GM12873 (cell line): ENCODE measurements around the gene ASXL1.

ENCODE experiments used
- TF ChIP-seq, protein P1 (sequence below): IDR thresholded peaks from 2 replicates; pipeline ENCODE4 v1.5.1; 2012; ENCODE audit warnings: low read depth, mild to moderate bottlenecking, moderate library complexity, low read length, control low read depth; ENCODE audit not compliant: insufficient read depth; ENCODE audit errors: missing control alignments

The ASXL1 gene

DNA sequence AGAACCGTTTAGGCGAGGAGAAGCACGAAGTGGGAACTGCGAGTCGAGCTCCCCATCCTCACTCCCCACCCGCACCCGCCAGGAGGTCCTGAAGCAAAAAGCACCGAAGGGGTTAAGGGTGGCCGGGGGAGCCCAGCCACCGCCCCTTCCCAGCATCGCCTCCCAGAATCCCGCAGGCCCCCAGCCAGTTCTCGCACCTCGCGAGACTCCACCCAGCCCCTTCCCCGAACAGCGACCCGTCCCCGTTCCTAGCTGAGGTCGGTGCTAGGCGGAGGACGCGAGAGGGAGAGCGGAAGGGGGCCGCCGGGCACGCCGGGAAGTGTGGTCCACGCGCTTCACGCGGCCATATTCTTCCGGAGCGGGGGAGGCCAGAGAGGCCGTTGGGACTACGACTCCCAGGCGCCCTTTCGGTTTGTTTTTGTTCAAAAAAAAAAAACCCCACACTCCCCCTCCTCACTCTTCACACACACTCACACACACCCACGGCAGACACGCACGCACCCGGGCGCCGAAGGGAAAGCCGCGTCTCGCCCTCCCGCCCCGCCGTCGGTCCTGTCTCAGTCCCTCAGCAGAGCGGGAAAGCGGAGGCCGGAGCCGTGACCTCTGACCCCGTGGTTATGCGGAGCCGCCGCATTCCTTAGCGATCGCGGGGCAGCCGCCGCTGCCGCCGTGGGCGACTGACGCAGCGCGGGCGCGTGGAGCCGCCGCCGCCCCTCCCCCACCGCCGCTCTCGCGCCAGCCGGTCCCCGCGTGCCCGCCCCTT lies at the start of gene ASXL1:
TSS of gene ASXL1 (plus strand) at position 463 of the 763 bp plus-strand sequence. CDS start 445 bp downstream, outside the sequence.
- TF ChIP-seq, protein P1, sequence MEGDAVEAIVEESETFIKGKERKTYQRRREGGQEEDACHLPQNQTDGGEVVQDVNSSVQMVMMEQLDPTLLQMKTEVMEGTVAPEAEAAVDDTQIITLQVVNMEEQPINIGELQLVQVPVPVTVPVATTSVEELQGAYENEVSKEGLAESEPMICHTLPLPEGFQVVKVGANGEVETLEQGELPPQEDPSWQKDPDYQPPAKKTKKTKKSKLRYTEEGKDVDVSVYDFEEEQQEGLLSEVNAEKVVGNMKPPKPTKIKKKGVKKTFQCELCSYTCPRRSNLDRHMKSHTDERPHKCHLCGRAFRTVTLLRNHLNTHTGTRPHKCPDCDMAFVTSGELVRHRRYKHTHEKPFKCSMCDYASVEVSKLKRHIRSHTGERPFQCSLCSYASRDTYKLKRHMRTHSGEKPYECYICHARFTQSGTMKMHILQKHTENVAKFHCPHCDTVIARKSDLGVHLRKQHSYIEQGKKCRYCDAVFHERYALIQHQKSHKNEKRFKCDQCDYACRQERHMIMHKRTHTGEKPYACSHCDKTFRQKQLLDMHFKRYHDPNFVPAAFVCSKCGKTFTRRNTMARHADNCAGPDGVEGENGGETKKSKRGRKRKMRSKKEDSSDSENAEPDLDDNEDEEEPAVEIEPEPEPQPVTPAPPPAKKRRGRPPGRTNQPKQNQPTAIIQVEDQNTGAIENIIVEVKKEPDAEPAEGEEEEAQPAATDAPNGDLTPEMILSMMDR: no peak

DNA sequence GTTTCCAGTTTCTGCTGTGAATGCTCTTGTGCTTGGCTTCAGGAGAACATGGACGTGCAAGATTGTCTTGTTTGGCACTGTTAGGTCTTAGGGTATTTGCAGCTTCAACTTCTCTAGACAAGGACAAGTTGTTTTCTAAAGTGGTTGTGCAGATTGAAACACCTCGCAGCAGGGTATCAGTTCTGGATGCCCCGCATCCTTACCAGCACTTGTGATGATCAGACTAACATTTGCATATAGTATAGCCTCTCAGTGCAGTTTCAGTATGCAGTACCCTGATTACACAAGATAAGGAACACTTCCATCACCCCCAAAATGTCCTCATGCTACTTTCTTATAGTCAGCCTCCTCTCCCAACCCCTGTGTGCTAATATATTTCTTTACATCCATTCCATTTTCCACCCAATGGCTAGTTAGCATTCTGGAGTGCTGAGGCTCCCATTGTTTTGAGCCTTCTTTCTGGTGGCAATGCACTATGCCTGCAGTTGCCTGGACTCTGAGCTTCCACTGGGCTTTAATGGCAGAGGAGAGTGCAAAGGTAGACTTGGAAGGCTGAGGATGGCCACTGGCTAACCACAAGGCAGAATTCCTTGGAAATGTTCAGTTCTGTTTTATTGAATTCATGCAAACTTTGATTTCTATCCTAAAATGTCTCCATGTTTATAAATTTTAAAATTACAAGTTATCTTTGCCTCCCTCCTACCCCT lies 45.3 kb upstream of the ASXL1 start:
- TF ChIP-seq, protein P1: no peak

DNA sequence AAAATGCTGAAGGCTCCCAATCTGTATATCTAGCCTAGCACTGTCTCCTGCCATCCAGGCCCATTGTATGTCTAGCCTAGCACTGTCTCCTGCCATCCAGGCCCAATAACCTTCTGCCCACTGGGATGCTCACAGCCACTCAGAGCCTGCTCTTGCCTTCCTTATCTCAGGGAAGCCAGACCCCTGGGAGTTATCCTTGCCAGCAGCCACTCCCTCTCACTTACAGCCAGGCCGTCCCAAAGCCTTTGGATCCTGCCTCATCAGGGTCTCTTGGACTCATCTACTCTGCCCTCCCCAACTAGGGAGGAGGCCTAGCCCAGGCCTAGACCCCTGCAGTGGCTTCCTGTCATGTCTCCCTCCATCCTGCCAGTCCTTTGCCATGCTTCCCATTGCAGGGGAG lies 43.4 kb upstream of the ASXL1 start:
- TF ChIP-seq, protein P1: no peak

DNA sequence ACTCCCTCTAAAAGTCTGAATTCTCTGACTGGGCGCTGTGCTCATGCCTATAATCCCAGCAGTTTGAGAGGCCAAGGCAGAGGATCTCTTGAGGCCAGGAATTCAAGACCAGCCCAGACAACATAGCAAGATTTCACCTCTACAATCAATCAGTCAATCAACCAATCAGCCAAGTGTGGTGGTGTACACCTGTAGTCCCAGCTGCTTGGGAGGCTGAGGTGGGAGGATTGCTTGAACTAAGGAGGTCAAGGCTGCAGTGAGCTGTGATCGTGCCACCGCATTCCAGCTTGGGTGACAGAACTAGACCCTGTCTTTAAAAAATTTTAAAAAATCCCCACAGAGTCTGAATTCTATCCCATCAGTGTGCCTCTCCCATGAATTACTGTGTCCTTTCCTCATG lies 42.7 kb upstream of the ASXL1 start:
- TF ChIP-seq, protein P1: no peak

DNA sequence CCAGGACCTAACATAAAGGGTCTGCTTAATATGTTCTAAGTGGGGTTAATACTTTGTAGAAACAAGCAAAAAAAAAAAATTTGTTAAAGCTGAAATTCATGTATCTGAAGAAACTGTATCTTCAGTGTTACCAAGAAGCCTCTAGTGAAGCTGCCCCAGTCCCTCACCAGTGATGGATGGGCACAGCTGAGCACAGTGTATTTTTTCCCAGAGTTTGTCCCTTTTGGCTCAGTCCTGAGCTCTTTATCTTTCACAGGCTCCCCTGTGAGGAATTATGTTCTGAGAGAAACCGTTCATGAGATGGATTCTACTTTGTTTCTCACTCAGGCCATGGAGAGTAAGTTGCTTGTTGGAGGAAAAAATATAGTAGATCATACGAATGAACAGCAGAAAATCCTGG lies 42.2 kb upstream of the ASXL1 start:
- TF ChIP-seq, protein P1: no peak

DNA sequence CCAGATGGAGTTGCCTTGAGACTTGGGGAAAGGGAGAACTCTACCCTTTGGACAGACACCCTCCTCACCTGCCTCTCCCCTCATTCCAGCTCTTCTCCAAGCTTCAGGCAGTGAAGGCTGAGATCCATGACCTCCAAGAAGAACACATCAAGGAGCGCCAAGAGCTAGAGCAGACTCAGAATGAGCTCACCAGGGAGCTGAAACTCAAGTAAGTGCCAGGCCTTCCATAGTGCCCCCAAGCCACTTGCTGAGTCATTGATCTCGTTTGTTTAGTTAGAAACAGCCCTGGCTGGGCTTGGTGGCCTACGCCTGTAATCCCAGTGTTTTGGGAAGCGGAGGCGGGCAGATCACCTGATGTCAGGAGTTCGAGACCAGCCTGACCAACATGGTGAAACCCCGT lies 41.5 kb upstream of the ASXL1 start:
- TF ChIP-seq, protein P1: no peak

DNA sequence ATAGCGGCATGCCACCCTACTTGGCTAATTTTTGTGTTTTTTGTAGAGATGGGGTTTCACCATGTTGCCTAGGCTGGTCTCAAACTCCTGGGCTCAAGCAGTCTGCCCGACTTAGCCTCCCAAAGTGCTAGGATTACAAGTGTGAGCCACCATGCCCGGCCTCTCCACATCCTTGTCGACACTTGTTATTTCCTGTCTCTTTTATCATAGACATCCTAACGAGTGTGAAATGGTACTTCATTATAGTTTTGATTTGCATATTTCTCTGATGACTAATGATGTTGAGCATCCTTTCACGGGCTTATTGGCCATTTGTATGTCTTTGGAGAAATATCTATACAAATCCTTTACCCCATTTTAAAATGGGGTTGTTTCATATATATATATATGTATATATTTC lies 39.0 kb upstream of the ASXL1 start:
- TF ChIP-seq, protein P1: no peak
